NAMALWA (cell line): ENCODE data around the gene TPSAB1.
"Not testable (repeated sequence)": the region's sequence is repeated elsewhere in the genome, so short reads cannot be mapped to it uniquely, and the experiment has no call there.

Source experiments
- DNase-seq: peaks from one replicate; pipeline ENCODE4 v3.0.0-alpha.2; 2015; ENCODE audit warnings: low spot score

TPSAB1 gene

DNA sequence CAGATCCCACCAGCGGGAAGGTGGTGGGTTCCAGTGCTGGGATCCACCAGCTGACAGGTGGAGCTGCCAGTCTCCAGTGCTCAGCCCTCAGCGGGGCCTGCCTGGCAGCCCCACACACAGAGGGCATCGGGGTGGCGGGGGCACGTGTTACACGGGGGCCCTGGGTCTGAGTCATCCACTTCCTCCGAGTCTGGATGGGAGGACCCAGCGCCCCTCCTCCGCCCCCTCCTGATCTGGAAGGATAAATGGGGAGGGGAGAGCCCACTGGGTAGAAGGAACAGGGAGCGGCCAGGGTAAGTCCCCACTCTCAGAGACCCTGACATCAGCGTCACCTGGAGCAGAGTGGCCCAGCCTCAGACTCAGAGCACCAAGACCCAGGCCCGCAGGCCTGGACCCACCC, at the start of gene TPSAB1:
Gene TPSAB1 (plus strand): TSS at position 270 of the 400 bp plus-strand sequence. CDS start 234 bp downstream, outside the sequence.
- not testable (repeated sequence) for DNase-seq

DNA sequence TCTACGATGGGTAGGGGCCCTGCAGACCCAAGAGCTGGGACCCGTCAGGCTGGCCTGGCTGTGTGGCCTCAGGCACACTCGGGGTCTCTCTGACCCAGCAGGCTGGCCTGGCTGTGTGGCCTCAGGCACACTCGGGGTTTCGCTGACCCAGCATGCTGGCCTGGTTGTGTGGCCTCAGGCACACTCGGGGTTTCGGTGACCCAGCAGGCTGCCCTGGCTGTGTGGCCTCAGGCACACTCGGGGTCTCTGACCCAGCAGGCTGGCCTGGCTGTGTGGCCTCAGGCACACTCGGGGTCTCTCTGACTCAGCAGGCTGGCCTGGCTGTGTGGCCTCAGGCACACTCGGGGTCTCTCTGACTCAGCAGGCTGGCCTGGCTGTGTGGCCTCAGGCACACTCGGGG, 49.7 kb upstream of the TPSAB1 start:
- DNase-seq = not testable (repeated sequence)

DNA sequence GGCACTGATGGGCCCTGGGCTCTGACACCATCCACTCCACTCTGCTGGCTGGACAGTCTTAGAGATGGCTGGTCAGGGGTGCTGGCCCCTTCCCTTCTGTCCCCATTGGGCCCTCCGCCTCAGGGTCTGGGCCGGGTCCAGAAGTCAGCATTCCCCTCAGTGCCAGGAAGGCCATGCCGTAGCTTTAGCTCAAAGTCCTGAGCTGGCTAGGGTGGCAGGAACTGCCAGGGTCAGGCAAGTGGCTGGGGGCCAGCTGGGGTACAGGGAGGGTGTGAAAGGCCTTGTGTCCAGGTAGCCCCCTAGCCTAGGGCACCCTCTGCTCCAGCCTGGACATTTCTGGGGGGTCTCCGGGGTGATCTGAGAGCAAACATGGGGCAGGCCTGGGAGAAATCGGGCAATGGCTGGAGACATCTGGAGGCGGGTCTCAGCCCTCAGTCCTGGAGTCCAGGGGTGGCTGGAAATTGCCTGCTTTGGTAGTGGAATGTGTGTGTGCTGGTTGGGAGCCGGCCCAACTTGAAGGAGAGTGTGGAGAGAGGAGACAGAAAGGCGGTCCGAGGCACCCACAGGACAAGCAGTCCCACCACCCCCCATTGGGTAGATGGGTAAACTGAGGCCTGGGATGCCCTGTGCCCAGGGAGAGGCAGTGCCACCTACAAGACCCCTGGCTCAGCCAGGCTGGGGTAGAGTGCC, 48.0 kb upstream of the TPSAB1 start:
- DNase-seq = no peak

DNA sequence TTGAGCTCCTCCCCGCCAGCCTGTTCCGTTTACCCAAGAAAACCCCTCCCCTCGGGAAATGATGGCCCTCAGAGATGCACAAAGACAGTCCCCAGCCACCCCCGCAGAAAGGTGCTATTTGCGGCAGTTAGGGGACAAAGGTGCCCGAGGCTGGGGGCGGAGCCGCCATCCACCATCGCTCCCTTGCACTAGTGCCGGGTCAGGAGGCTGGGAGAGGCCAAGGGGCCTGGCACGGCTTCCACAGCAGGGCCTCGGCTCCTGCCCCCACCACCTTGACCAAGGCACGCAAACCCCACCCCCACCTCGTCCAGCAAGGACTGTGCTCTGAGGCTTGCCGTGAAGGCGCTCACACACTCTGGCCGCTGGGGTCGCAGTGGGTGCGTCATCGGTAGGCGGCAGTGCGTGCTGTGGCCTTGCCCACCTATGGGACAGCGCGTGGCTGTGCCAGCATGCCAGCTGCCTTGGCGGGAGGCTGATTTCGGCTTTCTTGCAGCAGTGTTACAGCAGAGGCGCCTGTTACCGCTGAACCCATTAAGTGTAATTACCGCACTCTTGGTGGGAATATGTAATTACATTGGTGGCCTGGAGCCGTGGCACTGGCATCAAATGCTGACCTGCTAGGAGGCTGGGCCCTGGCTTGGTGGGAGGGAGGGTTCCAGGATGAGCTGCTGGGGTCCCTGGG, 47.2 kb upstream of the TPSAB1 start:
- no peak for DNase-seq

DNA sequence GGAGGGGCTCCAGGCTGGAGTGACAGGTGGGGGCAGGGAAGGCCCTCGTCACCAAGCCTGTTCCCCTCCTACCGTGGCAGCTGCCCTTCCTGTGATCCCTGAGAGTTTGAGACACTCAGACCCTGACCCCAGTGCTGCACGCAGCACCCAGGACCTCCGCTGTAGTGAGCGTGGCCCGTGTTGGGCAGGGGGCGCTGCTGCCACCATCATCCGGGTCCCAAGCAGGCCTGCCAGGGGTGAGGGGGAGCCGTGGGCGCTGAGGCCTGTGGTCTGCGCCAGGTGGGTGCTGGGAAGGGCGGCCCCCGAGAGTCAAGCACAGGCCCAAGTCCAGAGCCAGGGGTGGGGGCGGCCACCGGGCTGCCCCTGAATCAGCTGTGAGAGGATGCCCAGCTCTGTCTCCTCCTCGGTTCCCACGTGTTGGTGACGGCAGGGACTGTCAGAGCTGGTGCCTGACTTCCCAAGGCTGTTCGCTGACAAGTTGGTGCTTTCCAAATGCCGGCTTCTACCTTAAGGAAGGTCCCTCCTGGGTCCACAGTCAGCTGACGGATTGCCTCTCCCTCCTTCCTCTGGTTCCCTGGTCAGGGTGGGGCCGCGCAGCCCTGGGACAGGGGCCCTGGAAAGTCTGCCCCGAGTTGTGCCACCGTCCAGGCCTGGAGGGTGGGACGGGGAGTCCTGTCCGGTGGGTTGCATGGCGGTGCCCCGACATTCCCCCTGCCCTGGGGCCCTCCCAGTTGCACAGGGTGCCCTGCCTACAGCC, 46.5 kb upstream of the TPSAB1 start:
- no peak for DNase-seq

DNA sequence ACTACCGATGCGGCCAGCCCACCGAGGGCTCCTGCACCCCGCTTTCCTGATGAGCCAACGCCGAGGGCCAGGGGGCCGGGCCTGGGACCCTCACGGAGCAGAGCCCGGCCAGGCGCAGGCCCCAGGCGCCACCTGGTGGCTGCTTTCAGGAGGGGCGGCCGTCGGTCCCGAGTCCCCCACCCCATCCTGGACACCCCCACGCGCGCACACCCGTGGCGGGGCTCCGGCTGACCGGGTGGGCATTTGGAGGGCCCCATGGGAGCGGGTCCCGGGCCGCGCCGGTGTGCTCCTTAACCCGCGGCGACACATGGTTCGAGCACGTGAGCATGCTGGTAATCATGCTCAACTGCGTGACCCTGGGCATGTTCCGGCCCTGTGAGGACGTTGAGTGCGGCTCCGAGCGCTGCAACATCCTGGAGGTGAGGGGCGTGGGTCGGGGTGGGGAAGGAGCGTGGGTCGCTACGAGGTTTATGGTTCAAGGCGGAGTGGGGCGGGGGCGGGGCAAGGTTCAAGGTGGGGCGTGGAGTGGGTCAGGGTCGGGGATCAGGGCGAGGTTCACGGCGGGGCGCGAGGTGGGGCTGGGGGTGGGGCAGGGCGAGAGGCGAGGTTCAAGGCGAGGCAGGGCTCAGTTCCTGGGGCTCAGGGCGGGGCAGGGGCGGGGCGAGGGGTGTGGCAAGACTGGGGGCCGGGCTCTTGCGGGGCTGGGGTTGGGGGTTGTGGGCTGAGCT, 45.7 kb upstream of the TPSAB1 start:
- DNase-seq = no peak

DNA sequence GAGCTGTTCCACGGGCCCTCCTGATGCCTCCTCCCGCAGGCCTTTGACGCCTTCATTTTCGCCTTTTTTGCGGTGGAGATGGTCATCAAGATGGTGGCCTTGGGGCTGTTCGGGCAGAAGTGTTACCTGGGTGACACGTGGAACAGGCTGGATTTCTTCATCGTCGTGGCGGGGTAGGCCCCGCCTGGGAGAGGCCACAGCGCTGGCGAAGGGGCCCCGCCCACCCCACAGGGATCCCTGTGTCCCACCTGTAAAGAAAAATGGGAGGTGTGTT, 45.2 kb upstream of the TPSAB1 start:
- DNase-seq = no peak

DNA sequence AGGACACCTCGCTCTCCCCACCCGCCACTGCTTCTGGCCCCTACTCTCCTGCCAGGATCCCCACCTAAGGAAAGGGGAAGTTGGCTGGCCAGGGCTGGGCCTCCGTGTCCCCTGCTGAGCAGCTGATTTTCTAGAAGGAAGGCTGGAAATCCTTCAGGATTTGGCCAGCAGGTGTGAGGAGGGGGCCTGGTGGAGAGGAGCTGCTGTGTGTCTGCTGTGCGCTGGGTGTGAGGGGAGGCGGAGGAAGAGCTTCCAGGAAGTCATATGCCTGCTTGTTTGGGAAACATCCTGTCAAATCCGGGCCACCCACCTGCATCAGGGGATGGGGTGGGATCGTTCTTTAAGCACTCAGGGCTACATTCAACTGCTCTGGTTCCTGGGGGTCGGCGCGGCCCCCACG, 44.0 kb upstream of the TPSAB1 start:
- DNase-seq = no peak

DNA sequence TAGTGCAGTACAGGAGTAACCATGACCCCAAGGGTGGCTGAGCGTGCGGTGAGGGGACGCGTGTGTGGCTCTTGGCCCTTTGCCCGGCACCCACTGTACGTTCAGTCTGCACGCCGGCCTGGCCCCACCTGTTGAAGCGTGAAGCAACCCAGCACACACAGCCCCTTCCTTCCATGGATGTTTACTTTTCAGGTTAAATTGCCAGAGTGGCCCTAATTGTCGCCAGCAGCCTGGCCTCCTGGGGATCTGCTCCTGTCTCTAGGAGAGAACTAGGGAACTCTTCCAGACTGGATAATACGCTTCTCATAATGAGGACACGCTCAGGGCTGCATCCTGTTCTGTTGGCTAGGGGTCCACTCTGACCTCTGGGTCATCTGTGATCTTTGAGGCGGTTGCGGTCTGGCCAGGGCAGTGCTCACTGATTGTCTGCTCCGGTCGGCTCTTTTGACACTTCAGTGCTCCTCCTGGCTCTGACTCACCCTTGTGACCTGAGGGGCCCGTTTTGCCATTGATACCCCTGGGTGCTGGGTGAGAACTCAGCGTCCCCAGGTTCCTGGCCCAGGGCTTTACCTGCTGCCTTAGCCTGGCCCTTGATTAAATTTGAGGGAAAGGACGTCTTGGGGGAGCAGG, 43.2 kb upstream of the TPSAB1 start:
- DNase-seq = no peak

DNA sequence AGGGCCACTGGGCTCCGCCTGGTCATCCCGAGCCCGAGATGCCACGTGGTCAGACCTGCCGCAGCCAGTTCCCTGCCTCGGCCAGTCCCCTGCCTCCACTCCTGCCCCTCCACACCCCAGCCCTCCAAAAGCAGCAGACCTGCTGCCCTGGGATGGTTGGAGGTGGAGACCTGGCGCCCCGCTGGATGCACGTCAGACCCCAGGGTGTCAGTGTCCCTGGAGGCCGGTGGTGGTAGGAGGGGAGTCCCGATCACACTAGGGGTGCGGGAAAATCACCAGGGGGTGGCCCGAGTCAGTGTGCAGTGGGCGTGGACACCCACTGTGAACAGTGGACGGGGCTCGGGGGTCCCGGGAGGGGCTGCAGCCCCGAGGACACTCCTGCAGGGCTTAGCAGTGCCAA, 42.3 kb upstream of the TPSAB1 start:
- DNase-seq = no peak

DNA sequence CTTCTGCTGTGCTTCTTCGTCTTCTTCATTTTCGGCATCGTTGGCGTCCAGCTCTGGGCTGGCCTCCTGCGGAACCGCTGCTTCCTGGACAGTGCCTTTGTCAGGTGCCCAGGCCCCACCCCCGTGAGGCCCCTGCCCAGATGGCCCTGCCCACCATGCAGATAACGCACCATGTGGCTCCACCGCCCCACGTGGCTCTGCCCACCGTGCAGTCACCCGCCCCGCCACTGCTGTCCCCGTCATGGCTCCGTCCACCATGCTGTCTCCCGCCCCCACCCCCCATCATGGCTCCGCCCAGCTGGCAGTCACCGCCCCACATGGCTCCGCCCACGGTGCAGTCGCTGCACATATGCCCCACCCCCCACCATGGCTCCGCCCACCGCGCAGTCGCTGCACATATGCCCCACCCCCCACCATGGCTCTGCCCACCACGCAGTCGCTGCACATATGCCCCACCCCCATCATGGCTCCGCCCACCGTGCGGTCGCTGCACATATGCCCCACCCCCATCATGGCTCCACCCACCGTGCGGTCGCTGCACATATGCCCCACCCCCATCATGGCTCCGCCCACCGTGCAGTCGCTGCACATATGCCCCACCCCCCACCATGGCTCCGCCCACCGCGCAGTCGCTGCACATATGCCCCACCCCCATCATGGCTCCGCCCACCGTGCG, 41.7 kb upstream of the TPSAB1 start:
- DNase-seq = not testable (repeated sequence)

DNA sequence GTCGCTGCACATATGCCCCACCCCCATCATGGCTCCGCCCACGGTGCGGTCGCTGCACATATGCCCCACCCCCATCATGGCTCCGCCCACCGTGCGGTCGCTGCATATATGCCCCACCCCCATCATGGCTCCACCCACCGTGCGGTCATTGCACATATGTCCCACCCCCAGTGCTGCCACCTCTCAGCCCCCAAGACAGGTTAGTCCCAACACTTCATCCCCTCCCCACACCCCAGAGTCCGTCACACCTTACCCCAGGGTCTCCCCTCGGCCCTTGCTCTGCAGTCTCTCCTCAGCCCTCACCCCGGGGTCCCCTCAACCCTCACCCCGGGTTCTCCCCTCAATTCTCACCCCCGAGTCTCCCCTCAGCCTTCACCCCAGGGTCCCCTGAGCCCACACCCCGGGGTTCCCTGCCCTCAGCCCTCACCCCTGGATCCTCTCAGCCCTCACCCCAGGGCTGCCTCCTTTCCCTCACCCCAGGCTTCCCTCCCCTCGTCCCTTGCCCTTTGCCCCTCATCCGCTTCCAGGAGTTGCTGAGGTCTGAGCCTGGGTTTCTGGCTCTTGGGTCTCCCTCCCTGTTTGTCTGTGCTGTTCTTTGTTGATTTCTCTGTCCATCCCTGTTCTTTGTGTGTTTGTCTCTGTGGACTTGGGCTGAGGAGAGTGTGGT, 41.0 kb upstream of the TPSAB1 start:
- peak; percentile 38 for DNase-seq

DNA sequence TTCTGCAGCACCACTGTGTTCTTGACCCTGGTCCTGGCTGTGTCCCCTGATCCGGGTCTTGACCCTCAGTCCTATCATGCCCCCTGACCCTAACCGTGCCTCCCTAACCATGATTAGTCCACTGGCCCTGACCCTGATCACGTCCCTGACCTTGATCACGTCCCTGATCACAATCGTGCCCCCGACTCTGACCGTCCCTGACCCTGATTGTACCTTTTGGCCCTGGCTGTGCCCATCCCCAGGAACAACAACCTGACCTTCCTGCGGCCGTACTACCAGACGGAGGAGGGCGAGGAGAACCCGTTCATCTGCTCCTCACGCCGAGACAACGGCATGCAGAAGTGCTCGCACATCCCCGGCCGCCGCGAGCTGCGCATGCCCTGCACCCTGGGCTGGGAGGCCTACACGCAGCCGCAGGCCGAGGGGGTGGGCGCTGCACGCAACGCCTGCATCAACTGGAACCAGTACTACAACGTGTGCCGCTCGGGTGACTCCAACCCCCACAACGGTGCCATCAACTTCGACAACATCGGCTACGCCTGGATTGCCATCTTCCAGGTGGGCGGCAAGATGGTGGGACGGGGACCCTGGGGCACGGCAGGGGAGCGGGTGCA, 40.4 kb upstream of the TPSAB1 start:
- DNase-seq = no peak

DNA sequence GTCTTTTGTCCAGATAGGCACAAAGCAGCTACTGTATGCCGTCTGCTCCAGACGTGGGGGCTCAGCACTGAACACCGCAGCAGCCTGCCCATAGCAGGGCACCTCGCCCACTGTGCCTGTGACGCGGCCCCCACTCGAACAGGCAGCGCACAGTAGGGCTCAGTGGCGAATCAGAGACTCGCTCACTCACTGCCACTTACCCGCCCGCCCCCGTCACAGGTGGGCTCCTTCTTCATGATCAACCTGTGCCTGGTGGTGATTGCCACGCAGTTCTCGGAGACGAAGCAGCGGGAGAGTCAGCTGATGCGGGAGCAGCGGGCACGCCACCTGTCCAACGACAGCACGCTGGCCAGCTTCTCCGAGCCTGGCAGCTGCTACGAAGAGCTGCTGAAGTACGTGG, 39.1 kb upstream of the TPSAB1 start:
- no peak for DNase-seq

DNA sequence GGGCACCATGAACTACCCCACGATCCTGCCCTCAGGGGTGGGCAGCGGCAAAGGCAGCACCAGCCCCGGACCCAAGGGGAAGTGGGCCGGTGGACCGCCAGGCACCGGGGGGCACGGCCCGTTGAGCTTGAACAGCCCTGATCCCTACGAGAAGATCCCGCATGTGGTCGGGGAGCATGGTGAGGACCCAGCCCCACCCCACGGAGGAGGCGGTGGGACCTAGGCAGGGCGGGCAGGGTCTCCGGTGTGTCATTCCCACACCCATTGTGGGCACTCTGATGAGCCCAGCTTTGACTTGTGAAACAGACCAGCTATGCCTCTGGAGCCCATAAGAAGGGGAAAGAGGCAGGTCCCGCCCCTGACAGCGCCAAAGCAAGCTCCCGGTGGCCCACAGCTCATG, 38.2 kb upstream of the TPSAB1 start:
- DNase-seq = no peak

DNA sequence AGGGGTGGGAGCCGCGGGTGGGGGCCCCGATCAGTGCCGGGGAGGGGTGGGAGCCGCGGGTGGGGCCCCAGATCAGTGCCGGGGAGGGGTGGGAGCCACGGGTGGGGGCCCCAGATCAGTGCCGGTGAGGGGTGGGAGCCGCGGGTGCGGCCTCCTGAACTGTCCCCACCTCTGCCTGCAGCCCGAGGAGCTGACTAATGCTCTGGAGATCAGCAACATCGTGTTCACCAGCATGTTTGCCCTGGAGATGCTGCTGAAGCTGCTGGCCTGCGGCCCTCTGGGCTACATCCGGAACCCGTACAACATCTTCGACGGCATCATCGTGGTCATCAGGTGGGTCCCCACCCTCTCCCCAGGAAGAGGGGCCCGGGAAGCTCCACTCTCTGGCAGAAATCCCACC, 35.6 kb upstream of the TPSAB1 start:
- no peak for DNase-seq

DNA sequence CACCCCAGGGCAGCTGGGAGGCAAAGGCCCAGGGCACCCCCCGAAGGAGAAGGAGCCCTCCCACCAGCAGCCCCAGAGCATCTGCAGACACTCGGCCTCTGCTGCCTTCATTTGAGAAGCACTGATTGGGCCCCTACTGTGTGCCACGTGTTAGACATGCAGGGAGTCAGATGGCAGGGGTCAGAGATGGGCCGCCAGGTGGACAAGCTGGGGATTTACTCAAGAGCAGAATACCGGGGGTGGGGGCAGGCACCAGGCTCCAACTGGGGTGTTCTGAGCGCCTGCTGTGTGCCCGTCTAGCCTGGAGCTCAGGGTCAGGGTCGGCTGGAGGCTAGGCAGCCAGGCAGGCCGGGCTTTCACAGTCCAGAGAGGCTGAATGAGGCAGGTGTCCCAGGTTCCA, 34.2 kb upstream of the TPSAB1 start:
- peak; percentile 40 for DNase-seq

DNA sequence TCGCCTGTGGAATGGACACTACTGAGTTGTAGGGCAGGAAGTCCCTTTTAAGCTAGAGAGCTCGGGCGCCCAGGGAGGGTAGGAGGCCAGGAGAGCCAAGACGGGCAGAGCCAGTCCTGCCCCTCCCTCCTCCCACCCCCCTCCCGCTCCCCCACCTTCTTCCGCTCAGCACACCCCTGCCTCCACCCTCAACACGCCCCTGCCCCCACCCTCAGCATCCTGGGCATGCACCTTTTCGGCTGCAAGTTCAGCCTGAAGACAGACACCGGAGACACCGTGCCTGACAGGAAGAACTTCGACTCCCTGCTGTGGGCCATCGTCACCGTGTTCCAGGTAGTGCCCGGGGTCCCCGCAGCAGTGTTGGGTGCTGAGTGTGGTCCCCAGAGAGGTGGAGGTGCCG, 33.7 kb upstream of the TPSAB1 start:
- DNase-seq = no peak

DNA sequence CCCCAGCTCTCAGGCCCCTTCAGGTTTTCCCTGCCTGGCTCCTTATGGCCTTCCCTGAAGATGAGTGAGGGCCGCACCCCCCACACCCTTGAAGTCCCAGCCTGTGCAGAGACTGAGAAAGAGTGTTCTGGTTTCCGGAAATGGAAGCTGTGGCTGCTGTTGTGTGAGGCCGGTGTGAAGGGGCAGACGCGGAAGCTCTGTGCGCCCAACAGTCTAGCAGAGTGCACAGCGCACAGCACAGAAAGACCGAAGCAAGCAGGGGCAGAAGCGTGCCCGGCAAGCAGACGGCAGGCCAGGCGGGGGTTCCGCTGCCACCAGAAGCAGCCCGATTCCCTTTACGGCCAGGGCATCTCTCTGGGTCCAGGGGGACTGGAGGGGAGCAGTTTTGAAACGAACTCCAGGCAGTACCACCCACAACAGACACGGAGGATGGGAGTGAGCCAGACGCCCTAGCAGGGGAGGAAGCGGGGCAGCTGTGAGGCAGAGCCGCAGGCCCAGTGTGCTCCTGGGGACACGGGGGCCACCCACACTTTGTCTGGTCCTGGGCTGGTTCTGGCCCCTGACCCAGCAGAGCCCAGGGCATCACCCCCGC, 32.2 kb upstream of the TPSAB1 start:
- DNase-seq = no peak

DNA sequence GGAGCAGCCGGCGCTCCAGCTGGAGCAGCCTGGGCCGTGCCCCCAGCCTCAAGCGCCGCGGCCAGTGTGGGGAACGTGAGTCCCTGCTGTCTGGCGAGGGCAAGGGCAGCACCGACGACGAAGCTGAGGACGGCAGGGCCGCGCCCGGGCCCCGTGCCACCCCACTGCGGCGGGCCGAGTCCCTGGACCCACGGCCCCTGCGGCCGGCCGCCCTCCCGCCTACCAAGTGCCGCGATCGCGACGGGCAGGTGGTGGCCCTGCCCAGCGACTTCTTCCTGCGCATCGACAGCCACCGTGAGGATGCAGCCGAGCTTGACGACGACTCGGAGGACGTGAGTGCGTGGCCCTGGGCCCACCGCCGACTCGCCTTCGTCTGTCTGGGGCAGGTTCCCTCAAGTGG, 31.4 kb upstream of the TPSAB1 start:
- no peak for DNase-seq
